HCT116 (cell line): ENCODE results near the gene SPATA2L. TPM values are rescaled to one million over a fixed set of nuclear protein-coding genes. Genes with fewer than 3 reads are reported as not detected.

Experiments used
- ATAC-seq: fragments of 200-7000 bp; cut with Tn5 transposase; 2 replicates; pipeline ENCODE4 v1.9.1; 2020; ENCODE audit warnings: mild to moderate bottlenecking, moderate library complexity
- BruUV-seq: library from RNA; stranded (reverse); fragments of 400-500 nt; replicated peaks from 2 replicates; lab custom pipeline; 2021; lab: Mats Ljungman, UMichigan
- CTCF ChIA-PET: fragments of 300-600 bp; sonication (Branson Sonifier 250); formaldehyde crosslinking; loops from one replicate; lab custom pipeline; 2021; ENCODE audit warnings: antibody characterized with exemption; lab: Charles Lee
- POLR2A ChIA-PET: fragments of 300-600, 350-600 bp; sonication (Branson Sonifier 250); formaldehyde crosslinking; loops from one replicate; lab custom pipeline; 2021; ENCODE audit warnings: antibody characterized with exemption; lab: Charles Lee
- RAD21 ChIA-PET, 2 experiments: fragments of 300-600 bp; sonication (Branson Sonifier 250); formaldehyde crosslinking; loops; one replicate each; lab custom pipeline; 2023; ENCODE audit warnings: low total read pairs in 2 of 2; ENCODE audit not compliant: uncharacterized antibody in 2 of 2, unreplicated experiment in 2 of 2, low non-redundant PET in 1 of 2; lab: Charles Lee
- DNase-seq: peaks from one replicate; pipeline ENCODE4 v3.0.0-alpha.2; 2010; ENCODE audit warnings: low read depth, low spot score
- H2AFZ ChIP-seq: fragments of 200-600 bp; shearing (Covaris generic), sonication (generic); 2 replicates; pipeline ENCODE4 v1.6.1; 2017; ENCODE audit warnings: low read depth, mixed run types, mixed read lengths, antibody characterized with exemption, low read length; ENCODE audit not compliant: poor library complexity, severe bottlenecking
- H3K27ac ChIP-seq: 2 replicates; pipeline ENCODE4 v1.5.1; 2012; ENCODE audit warnings: low read depth, low read length
- H3K27me3 ChIP-seq: fragments of 200-600 bp; sonication (generic); 2 replicates; pipeline ENCODE4 v1.6.1; 2016; ENCODE audit warnings: mixed run types, low read length, mixed read lengths; ENCODE audit not compliant: insufficient read depth
- H3K36me3 ChIP-seq, 2 experiments: fragments of 200-500 bp in 1 of 2; fragments of 200-600 bp in 1 of 2; sonication (Bioruptor generic) in 1 of 2; sonication (generic) in 1 of 2; 2 replicates each; pipeline versions ENCODE4 v1.5.1 to v1.6.1; 2014 to 2016; ENCODE audit warnings: low read length in 2 of 2, inconsistent platforms in 1 of 2, mixed read lengths in 1 of 2, mixed run types in 1 of 2; ENCODE audit not compliant: insufficient read depth in 2 of 2, control insufficient read depth in 1 of 2
- H3K4me1 ChIP-seq, 2 experiments: fragments of 200-600 bp in 1 of 2; sonication (generic) in 1 of 2; 2 replicates each; pipeline versions ENCODE4 v1.5.1 to v1.6.1; 2012 to 2017; ENCODE audit warnings: low read length in 2 of 2, inconsistent platforms in 1 of 2, mild to moderate bottlenecking in 1 of 2, mixed read lengths in 1 of 2, mixed run types in 1 of 2, moderate library complexity in 1 of 2; ENCODE audit not compliant: insufficient read depth in 2 of 2, control insufficient read depth in 1 of 2
- H3K4me2 ChIP-seq: fragments of 200-600 bp; sonication (generic); 2 replicates; pipeline ENCODE4 v1.6.1; 2017; ENCODE audit warnings: mixed run types, low read length, mixed read lengths
- H3K4me3 ChIP-seq, 2 experiments: fragments of 200-600 bp in 1 of 2; sonication (generic) in 1 of 2; replicated peaks in 1 of 2; 2 replicates each; pipeline ENCODE4 v1.5.1; 2011 to 2016; ENCODE audit warnings: low read length in 2 of 2, control low read depth in 1 of 2, low read depth in 1 of 2, mild to moderate bottlenecking in 1 of 2, mixed read lengths in 1 of 2, mixed run types in 1 of 2
- H3K79me2 ChIP-seq: fragments of 200-600 bp; sonication (generic); 2 replicates; pipeline ENCODE4 v1.6.1; 2017; ENCODE audit warnings: mild to moderate bottlenecking, mixed run types, low read length, moderate library complexity, mixed read lengths; ENCODE audit not compliant: insufficient read depth
- H3K9ac ChIP-seq: fragments of 200-600 bp; sonication (generic); 2 replicates; pipeline ENCODE4 v1.6.1; 2016; ENCODE audit warnings: low read length, mixed read lengths
- H3K9me2 ChIP-seq: fragments of 200-600 bp; sonication (generic), shearing (Covaris generic); 2 replicates; pipeline ENCODE4 v1.6.1; 2017; ENCODE audit warnings: mixed run types, mild to moderate bottlenecking, moderate library complexity; ENCODE audit not compliant: insufficient read depth
- H3K9me3 ChIP-seq, 2 experiments: fragments of 200-500 bp in 1 of 2; fragments of 200-600 bp in 1 of 2; sonication (Bioruptor generic) in 1 of 2; sonication (generic) in 1 of 2; 2 replicates each; pipeline ENCODE4 v1.6.1; 2014 to 2017; ENCODE audit warnings: low read length in 2 of 2, mixed read lengths in 2 of 2, inconsistent platforms in 1 of 2, low read depth in 1 of 2, mild to moderate bottlenecking in 1 of 2, mixed run types in 1 of 2, moderate library complexity in 1 of 2; ENCODE audit not compliant: control insufficient read depth in 1 of 2, insufficient read depth in 1 of 2
- H4K20me1 ChIP-seq: fragments of 200-600 bp; sonication (generic), shearing (Covaris generic); 2 replicates; pipeline ENCODE4 v1.6.1; 2017; ENCODE audit warnings: mixed run types, mild to moderate bottlenecking, moderate library complexity; ENCODE audit not compliant: insufficient read depth
- CBX3 ChIP-seq: IDR thresholded peaks from 2 replicates; pipeline ENCODE4 v1.6.1; 2012; ENCODE audit warnings: low read depth
- TCF7L2 ChIP-seq: IDR thresholded peaks from 2 replicates; pipeline ENCODE4 v1.7.0; 2011; ENCODE audit warnings: borderline replicate concordance, inconsistent platforms; ENCODE audit not compliant: insufficient read depth, insufficient read length; ENCODE audit errors: extremely low read depth
- ZBTB33 ChIP-seq: IDR thresholded peaks from 2 replicates; pipeline ENCODE4 v1.6.1; 2011; ENCODE audit warnings: mild to moderate bottlenecking, low read length, moderate library complexity; ENCODE audit not compliant: insufficient replicate concordance; ENCODE audit errors: extremely low read depth
- ZNF274 ChIP-seq: fragments of 200-500 bp; sonication (Bioruptor generic); IDR thresholded peaks from 2 replicates; pipeline ENCODE4 v1.6.1; 2014; ENCODE audit warnings: mild to moderate bottlenecking, low read depth, low read length, inconsistent platforms
- intact Hi-C: fragments of 100-400 bp; cut with micrococcal nuclease; formaldehyde crosslinking; loops from 2 replicates; pipeline ENCODE4 v1.10.0; 2022
- total RNA-seq: library from RNA; stranded (reverse); gene quantifications from one replicate; pipeline ENCODE4 v1.2.1, GENCODE V29; 2021; ENCODE audit not compliant: unreplicated experiment

The SPATA2L gene
- total RNA-seq, 1 experiment from 2014 or later, result 50.5 TPM

- TF ChIP-seq TCF7L2, result no peak
- no peak for TF ChIP-seq ZBTB33
Observed at GRCh38 chr16:89685916-89686315, 15.6 kb downstream of the SPATA2L start (continued).

- POLR2A ChIA-PET, result no interaction called here
- H3K79me2 ChIP-seq, result no peaks in the 10 kb centered on the region
- ATAC-seq (no peak), DNase-seq (no peak)
- no peaks in the 10 kb centered on the region for H3K9me2 ChIP-seq
- H2AFZ ChIP-seq, result no peak overlapping the region
- H3K36me3 ChIP-seq, result 0 out of 4 replicates have a peak, but pooled peaks cover 0 to 6% of the 10 kb centered on the region in 2 experiments
- H3K4me1 ChIP-seq, result no peaks in the 10 kb centered on the region
- H3K4me3 ChIP-seq, result no peak overlapping the region
- no TSS peak for BruUV-seq
- H3K27ac ChIP-seq, result no peak overlapping the region
- H3K9me3 ChIP-seq, result peaks cover 15 to 24% of the 10 kb centered on the region in 2 experiments; a peak in 2 of 4 replicates
- RAD21 ChIA-PET, result no interaction called here
- no peak overlapping the region for H3K4me2 ChIP-seq
- TF ChIP-seq ZNF274, result no peak
- TF ChIP-seq CBX3, result peak; percentile 73; the same call in 1 of the 2 replicates
- CTCF ChIA-PET, result no interaction called here
- intact Hi-C loops, result no loop called here
- no peak overlapping the region for H3K9ac ChIP-seq
- H3K27me3 ChIP-seq, result no peaks in the 10 kb centered on the region
- H4K20me1 ChIP-seq, result no peaks in the 10 kb centered on the region
Observed at GRCh38 chr16:89678258-89678657, 23.2 kb downstream of the SPATA2L start.
